SK-N-SH (cell line): ENCODE measurements around the gene NYAP2. TPM values are rescaled to one million over a fixed set of nuclear protein-coding genes. Genes with fewer than 3 reads are reported as not detected.

ENCODE experiments used
- CTCF ChIA-PET: fragments of 300-600, 350-600 bp; formaldehyde crosslinking; extraction: SDS; loops from one replicate; lab custom pipeline; 2021; lab: Yijun Ruan, JAX
- POLR2A ChIA-PET: fragments of 350-600 bp; sonication (Branson Sonifier 250); formaldehyde crosslinking; extraction: SDS; loops from one replicate; lab custom pipeline; 2020; ENCODE audit warnings: antibody characterized with exemption, inconsistent platforms; lab: Yijun Ruan, JAX
- DNase-seq: peaks from one replicate; pipeline ENCODE4 v3.0.0; 2012
- H2AFZ ChIP-seq: fragments of 200-600 bp; sonication (generic); 2 replicates; pipeline ENCODE4 v1.8.1; 2016; ENCODE audit warnings: antibody characterized with exemption, mild to moderate bottlenecking, low read depth
- H3F3A ChIP-seq: fragments of 200-600 bp; sonication (generic); replicated peaks from 2 replicates; pipeline ENCODE3; 2016; ENCODE audit warnings: antibody characterized with exemption, mild to moderate bottlenecking; ENCODE audit not compliant: insufficient read depth
- H3K27ac ChIP-seq, 2 experiments: fragments of 200-500 bp in 1 of 2; fragments of 200-600 bp in 1 of 2; sonication (Bioruptor generic) in 1 of 2; sonication (generic), shearing (Covaris generic) in 1 of 2; 2 replicates each; pipeline versions ENCODE4 v1.5.1 to v1.6.1; 2014 to 2016; ENCODE audit warnings: low read depth in 2 of 2, inconsistent platforms in 1 of 2, low read length in 1 of 2, mild to moderate bottlenecking in 1 of 2, mixed read lengths in 1 of 2
- H3K27me3 ChIP-seq: fragments of 200-600 bp; sonication (generic), shearing (Covaris generic); 2 replicates; pipeline ENCODE4 v1.6.1; 2016; ENCODE audit warnings: mixed run types; ENCODE audit not compliant: insufficient read depth
- H3K36me3 ChIP-seq, 2 experiments: fragments of 200-500 bp in 1 of 2; fragments of 200-600 bp in 1 of 2; sonication (Bioruptor generic) in 1 of 2; sonication (generic) in 1 of 2; replicated peaks in 1 of 2; 2 replicates each; pipeline versions ENCODE3 to v1.5.1; 2014 to 2016; ENCODE audit warnings: low read length in 1 of 2, mild to moderate bottlenecking in 1 of 2; ENCODE audit not compliant: insufficient read depth in 2 of 2, control insufficient read depth in 1 of 2
- H3K4me1 ChIP-seq, 2 experiments: fragments of 200-500 bp in 1 of 2; fragments of 200-600 bp in 1 of 2; sonication (Bioruptor generic) in 1 of 2; sonication (generic), shearing (Covaris generic) in 1 of 2; 2 replicates each; pipeline versions ENCODE4 v1.5.1 to v1.6.1; 2014 to 2016; ENCODE audit warnings: low read depth in 1 of 2, low read length in 1 of 2, mixed run types in 1 of 2; ENCODE audit not compliant: insufficient read depth in 2 of 2, control insufficient read depth in 1 of 2
- H3K4me2 ChIP-seq: fragments of 200-600 bp; sonication (generic), shearing (Covaris generic); 2 replicates; pipeline ENCODE4 v1.6.1; 2017; ENCODE audit warnings: mixed run types
- H3K4me3 ChIP-seq, 2 experiments: fragments of 200-500 bp in 1 of 2; fragments of 200-600 bp in 1 of 2; sonication (Bioruptor generic) in 1 of 2; sonication (generic), shearing (Covaris generic) in 1 of 2; 2 replicates each; pipeline versions ENCODE4 v1.5.1 to v1.8.1; 2014 to 2016; ENCODE audit warnings: low read depth in 2 of 2, inconsistent platforms in 1 of 2, low read length in 1 of 2, mild to moderate bottlenecking in 1 of 2, mixed read lengths in 1 of 2, moderate library complexity in 1 of 2
- H3K79me2 ChIP-seq: fragments of 200-600 bp; sonication (generic); 2 replicates; pipeline ENCODE4 v1.8.1; 2017; ENCODE audit warnings: mild to moderate bottlenecking; ENCODE audit not compliant: insufficient read depth
- H3K9ac ChIP-seq: fragments of 200-600 bp; sonication (generic); 2 replicates; pipeline ENCODE4 v1.6.1; 2017; ENCODE audit warnings: mixed run types
- H3K9me2 ChIP-seq: fragments of 200-600 bp; sonication (generic); 2 replicates; pipeline ENCODE4 v1.6.1; 2017; ENCODE audit warnings: mixed run types
- H3K9me3 ChIP-seq: fragments of 200-600 bp; sonication (generic); 2 replicates; pipeline ENCODE4 v1.6.1; 2017; ENCODE audit warnings: mixed run types, mild to moderate bottlenecking, moderate library complexity
- H4K20me1 ChIP-seq: fragments of 200-600 bp; sonication (generic); 2 replicates; pipeline ENCODE4 v1.6.1; 2017; ENCODE audit warnings: mild to moderate bottlenecking, mixed run types; ENCODE audit not compliant: insufficient read depth
- NRF1 ChIP-seq: IDR thresholded peaks from 2 replicates; pipeline ENCODE4 v1.6.1; 2012; ENCODE audit warnings: low read depth, mild to moderate bottlenecking, low read length
- RCOR1 ChIP-seq: fragments of 150-350 bp; IDR thresholded peaks from 2 replicates; pipeline ENCODE4 v1.6.1; 2017; ENCODE audit warnings: antibody characterized with exemption, low read length
- WGBS: methylation state at CpG from one replicate; pipeline ENCODE4 v1.1.6; 2017; ENCODE audit warnings: low lambda C conversion rate; 5-methylcytosine and 5-hydroxymethylcytosine counted together
- polyA plus RNA-seq, 3 experiments: library from polyadenylated mRNA; depleted of rRNA; stranded (reverse); fragments of >200 nt; gene quantifications; 2 replicates each; pipeline ENCODE4 v1.2.3, GENCODE V29; 2012
- TF ChIP-seq, protein P1 (sequence below): IDR thresholded peaks from 2 replicates; pipeline ENCODE4 v1.6.1; 2012; ENCODE audit warnings: mild to moderate bottlenecking, low read depth, low read length, moderate library complexity
- TF ChIP-seq, protein P2 (sequence below): fragments of 150-350 bp; IDR thresholded peaks from 2 replicates; pipeline ENCODE4 v1.6.1; 2016; ENCODE audit warnings: mild to moderate bottlenecking, low read depth, low read length
- TF ChIP-seq, protein P3 (sequence below): IDR thresholded peaks from 2 replicates; pipeline ENCODE4; 2012

NYAP2 gene
- polyA plus RNA-seq, 1 of the 3 experiments (the other 2 are of a cell fraction), result not detected

DNA sequence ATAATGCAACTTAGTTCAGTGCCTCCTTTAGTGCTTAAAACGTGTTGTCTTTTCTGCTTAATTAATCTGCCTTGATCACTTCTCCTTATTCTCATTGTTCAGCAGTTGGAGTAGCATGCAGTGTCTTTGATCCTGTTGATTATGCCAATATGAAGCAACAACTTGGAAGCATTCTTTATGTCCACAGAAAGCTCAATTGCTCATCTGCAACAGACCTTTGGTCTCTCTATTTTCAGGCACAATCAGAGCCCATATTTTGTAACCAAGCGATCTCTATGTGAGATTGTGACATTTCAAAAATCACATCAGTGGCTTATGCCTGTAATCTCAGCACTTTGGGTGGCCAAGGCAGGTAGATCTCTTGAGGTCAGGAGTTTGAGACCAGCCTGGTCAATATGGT is 217.3 kb downstream of the NYAP2 start:
- Histone ChIP-seq H2AFZ (no peak overlapping the region), H4K20me1 (no peaks in the 10 kb centered on the region), H3F3A (no peaks in the 10 kb centered on the region), H3K9me2 (no peaks in the 10 kb centered on the region), H3K9ac (no peak overlapping the region), H3K36me3 (no peaks in the 10 kb centered on the region), H3K9me3 (no peaks in the 10 kb centered on the region), H3K27me3 (no peaks in the 10 kb centered on the region), H3K4me1 (no peaks in the 10 kb centered on the region; a peak in 1 of 4 replicates), H3K4me3 (no peak overlapping the region), H3K79me2 (no peaks in the 10 kb centered on the region), H3K4me2 (no peak overlapping the region), H3K27ac (no peak overlapping the region)
- DNase-seq, result no peak
- 31% methylated on average over 2 of the region's 2 CpGs for WGBS
- CTCF ChIA-PET, result interaction anchor here (1.6 kb wide), 1 partner anchor 22 kb away, joined by 3 read pairs; no protein-coding TSS in a partner anchor
- POLR2A ChIA-PET, result no interaction called here
- TF ChIP-seq RCOR1, result no peak
- TF ChIP-seq, all 33 proteins: peak for 0

DNA sequence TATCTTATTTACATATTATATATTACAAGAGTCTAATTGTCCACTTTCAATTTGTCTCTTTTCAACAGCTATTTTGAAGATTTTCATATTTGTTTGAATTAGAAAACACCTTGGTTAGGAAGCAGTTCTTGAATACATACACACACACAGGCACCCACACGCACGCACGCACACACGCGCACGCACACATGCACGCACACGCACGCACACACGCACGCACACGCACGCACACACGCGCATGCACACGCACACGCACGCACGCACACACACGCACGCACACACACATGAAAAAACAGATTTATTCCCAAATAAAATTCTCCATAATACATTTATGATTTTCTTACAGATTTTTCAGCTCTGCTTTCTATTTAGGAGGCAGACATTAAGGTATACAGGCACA is 220.7 kb downstream of the NYAP2 start:
- TF ChIP-seq, protein P1, sequence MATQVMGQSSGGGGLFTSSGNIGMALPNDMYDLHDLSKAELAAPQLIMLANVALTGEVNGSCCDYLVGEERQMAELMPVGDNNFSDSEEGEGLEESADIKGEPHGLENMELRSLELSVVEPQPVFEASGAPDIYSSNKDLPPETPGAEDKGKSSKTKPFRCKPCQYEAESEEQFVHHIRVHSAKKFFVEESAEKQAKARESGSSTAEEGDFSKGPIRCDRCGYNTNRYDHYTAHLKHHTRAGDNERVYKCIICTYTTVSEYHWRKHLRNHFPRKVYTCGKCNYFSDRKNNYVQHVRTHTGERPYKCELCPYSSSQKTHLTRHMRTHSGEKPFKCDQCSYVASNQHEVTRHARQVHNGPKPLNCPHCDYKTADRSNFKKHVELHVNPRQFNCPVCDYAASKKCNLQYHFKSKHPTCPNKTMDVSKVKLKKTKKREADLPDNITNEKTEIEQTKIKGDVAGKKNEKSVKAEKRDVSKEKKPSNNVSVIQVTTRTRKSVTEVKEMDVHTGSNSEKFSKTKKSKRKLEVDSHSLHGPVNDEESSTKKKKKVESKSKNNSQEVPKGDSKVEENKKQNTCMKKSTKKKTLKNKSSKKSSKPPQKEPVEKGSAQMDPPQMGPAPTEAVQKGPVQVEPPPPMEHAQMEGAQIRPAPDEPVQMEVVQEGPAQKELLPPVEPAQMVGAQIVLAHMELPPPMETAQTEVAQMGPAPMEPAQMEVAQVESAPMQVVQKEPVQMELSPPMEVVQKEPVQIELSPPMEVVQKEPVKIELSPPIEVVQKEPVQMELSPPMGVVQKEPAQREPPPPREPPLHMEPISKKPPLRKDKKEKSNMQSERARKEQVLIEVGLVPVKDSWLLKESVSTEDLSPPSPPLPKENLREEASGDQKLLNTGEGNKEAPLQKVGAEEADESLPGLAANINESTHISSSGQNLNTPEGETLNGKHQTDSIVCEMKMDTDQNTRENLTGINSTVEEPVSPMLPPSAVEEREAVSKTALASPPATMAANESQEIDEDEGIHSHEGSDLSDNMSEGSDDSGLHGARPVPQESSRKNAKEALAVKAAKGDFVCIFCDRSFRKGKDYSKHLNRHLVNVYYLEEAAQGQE, result no peak
- TF ChIP-seq, protein P2, sequence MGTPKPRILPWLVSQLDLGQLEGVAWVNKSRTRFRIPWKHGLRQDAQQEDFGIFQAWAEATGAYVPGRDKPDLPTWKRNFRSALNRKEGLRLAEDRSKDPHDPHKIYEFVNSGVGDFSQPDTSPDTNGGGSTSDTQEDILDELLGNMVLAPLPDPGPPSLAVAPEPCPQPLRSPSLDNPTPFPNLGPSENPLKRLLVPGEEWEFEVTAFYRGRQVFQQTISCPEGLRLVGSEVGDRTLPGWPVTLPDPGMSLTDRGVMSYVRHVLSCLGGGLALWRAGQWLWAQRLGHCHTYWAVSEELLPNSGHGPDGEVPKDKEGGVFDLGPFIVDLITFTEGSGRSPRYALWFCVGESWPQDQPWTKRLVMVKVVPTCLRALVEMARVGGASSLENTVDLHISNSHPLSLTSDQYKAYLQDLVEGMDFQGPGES, result no peak
- TF ChIP-seq, protein P3, sequence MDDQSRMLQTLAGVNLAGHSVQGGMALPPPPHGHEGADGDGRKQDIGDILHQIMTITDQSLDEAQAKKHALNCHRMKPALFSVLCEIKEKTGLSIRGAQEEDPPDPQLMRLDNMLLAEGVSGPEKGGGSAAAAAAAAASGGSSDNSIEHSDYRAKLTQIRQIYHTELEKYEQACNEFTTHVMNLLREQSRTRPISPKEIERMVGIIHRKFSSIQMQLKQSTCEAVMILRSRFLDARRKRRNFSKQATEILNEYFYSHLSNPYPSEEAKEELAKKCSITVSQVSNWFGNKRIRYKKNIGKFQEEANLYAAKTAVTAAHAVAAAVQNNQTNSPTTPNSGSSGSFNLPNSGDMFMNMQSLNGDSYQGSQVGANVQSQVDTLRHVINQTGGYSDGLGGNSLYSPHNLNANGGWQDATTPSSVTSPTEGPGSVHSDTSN, result no peak
- no peak for TF ChIP-seq NRF1
- no peaks in the 10 kb centered on the region; a peak in 1 of 4 replicates for H3K4me1 ChIP-seq
- no peaks in the 10 kb centered on the region for H3F3A ChIP-seq
- no peaks in the 10 kb centered on the region for H4K20me1 ChIP-seq
- 83% methylated on average over 21 of the region's 21 CpGs for WGBS
- ChIA-PET POLR2A (no interaction called here), CTCF (interaction anchor here (1.1 to 1.6 kb wide), 2 partner anchors 23 to 41 kb away, joined by 3 to 5 read pairs; no protein-coding TSS in a partner anchor)
- H2AFZ ChIP-seq, result no peak overlapping the region
- DNase-seq, result no peak
- H3K27me3 ChIP-seq, result no peaks in the 10 kb centered on the region; the same call in 1 of the 2 replicates
- H3K36me3 ChIP-seq, result no peaks in the 10 kb centered on the region
- no peaks in the 10 kb centered on the region for H3K9me3 ChIP-seq
- no peaks in the 10 kb centered on the region for H3K9me2 ChIP-seq
- no peak overlapping the region for H3K4me2 ChIP-seq
- H3K4me3 ChIP-seq, result no peak overlapping the region
- H3K9ac ChIP-seq, result no peak overlapping the region
- H3K27ac ChIP-seq, result no peak overlapping the region
- H3K79me2 ChIP-seq, result no peaks in the 10 kb centered on the region
